Activated naive CD8-positive, alpha-beta T cell (primary cell): ENCODE results near the gene CCDC102A.
"Not testable (repeated sequence)": the region's sequence is repeated elsewhere in the genome, so short reads cannot be mapped to it uniquely, and the experiment has no call there.

ENCODE experiments used
- H3K27ac Mint-ChIP-seq: one replicate; pipeline ENCODE4 v1.8.0; 2021; ENCODE audit warnings: mixed read lengths
- H3K27me3 Mint-ChIP-seq: one replicate; pipeline ENCODE4 v1.8.0; 2021; ENCODE audit warnings: mixed read lengths
- H3K36me3 Mint-ChIP-seq: one replicate; pipeline ENCODE4 v1.8.0; 2021; ENCODE audit warnings: mixed read lengths
- H3K4me1 Mint-ChIP-seq: one replicate; pipeline ENCODE4 v1.8.0; 2021; ENCODE audit warnings: low read depth, mixed read lengths
- H3K4me3 Mint-ChIP-seq: one replicate; pipeline ENCODE4 v1.8.0; 2021; ENCODE audit warnings: mild to moderate bottlenecking, mixed read lengths
- H3K9me3 Mint-ChIP-seq: one replicate; pipeline ENCODE4 v1.8.0; 2021; ENCODE audit warnings: low read depth, mixed read lengths

Gene CCDC102A

GRCh38 chr16:57555831-57556230, 19.5 kb upstream of the CCDC102A start:
- Mint-ChIP-seq H3K4me3 (no peak overlapping the region), H3K27me3 (no peaks in the 10 kb centered on the region), H3K27ac (peak overlapping the region; percentile 28), H3K9me3 (peaks cover 7% of the 10 kb centered on the region), H3K4me1 (peaks cover 15% of the 10 kb centered on the region), H3K36me3 (peaks cover 9% of the 10 kb centered on the region)

GRCh38 chr16:57551057-57551456, 14.7 kb upstream of the CCDC102A start:
- Mint-ChIP-seq H3K27me3 (no peaks in the 10 kb centered on the region), H3K36me3 (peaks cover 3% of the 10 kb centered on the region), H3K4me3 (no peak overlapping the region), H3K4me1 (peaks cover 33% of the 10 kb centered on the region), H3K27ac (no peak overlapping the region), H3K9me3 (peaks cover 5% of the 10 kb centered on the region)

- H3K27me3 Mint-ChIP-seq, result no peaks in the 10 kb centered on the region
- H3K27ac Mint-ChIP-seq, result no peak overlapping the region
- no peaks in the 10 kb centered on the region for H3K36me3 Mint-ChIP-seq
- peaks cover 33% of the 10 kb centered on the region for H3K4me1 Mint-ChIP-seq
- H3K9me3 Mint-ChIP-seq, result no peaks in the 10 kb centered on the region
- H3K4me3 Mint-ChIP-seq, result no peak overlapping the region
Observed at GRCh38 chr16:57549730-57550129, 13.4 kb upstream of the CCDC102A start.

DNA sequence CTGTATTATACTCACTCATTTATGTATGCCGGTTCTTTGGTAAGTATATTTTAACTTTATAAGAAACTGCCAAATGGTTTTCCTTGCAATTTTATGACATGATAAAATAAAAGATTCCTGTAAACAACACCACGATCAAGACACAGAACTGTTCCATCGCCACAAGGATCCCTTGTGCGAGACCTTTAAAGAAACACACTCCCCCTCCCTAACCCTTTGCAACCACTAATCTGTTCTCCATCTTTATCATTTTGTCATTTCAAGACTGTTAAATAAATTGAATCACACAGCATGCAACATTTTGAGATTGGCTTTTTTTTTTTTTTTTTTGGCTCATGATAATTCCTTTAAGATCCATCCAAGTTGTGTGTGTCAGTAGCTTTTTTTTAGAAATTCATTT, 12.0 kb upstream of the CCDC102A start:
- no peak overlapping the region for H3K27ac Mint-ChIP-seq
- H3K9me3 Mint-ChIP-seq, result no peaks in the 10 kb centered on the region
- no peaks in the 10 kb centered on the region for H3K36me3 Mint-ChIP-seq
- H3K4me1 Mint-ChIP-seq, result peaks cover 44% of the 10 kb centered on the region
- H3K27me3 Mint-ChIP-seq, result no peaks in the 10 kb centered on the region
- H3K4me3 Mint-ChIP-seq, result no peak overlapping the region

DNA sequence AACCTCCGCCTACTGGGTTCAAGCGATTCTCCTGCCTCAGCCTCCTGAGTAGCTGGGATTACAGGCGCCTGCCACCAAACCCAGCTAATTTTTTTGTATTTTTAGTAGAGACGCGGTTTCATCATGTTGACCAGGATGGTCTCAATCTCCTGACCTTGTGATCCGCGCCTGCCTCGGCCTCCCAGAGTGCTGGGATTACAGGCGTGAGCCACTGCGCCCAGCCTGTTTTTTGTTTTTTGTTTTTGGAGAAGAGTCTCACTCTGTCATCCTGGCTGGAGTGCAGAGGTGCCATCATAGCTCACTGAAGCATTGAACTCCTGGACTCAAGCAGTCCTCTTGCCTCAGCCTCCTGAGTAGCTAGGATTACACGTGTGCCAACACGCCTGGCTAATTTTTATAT, 11.2 kb upstream of the CCDC102A start:
- H3K27me3 Mint-ChIP-seq, H3K4me3 Mint-ChIP-seq, H3K9me3 Mint-ChIP-seq, H3K27ac Mint-ChIP-seq, H3K36me3 Mint-ChIP-seq: not testable (repeated sequence)
- H3K4me1 Mint-ChIP-seq, result peaks cover 51% of the 10 kb centered on the region

- no peaks in the 10 kb centered on the region for H3K27me3 Mint-ChIP-seq
- H3K27ac Mint-ChIP-seq, result peak overlapping the region; percentile 30
- H3K4me3 Mint-ChIP-seq, result no peak overlapping the region
- no peaks in the 10 kb centered on the region for H3K36me3 Mint-ChIP-seq
- peaks cover 37% of the 10 kb centered on the region for H3K4me1 Mint-ChIP-seq
- H3K9me3 Mint-ChIP-seq, result no peaks in the 10 kb centered on the region
Observed at GRCh38 chr16:57544124-57544653, 7.8 kb upstream of the CCDC102A start.

- Mint-ChIP-seq H3K27me3 (no peaks in the 10 kb centered on the region), H3K4me3 (peak overlapping the region; percentile 54), H3K4me1 (peaks cover 48% of the 10 kb centered on the region), H3K27ac (no peak overlapping the region), H3K36me3 (no peaks in the 10 kb centered on the region), H3K9me3 (no peaks in the 10 kb centered on the region)
Observed at GRCh38 chr16:57541754-57542435, 5.5 kb upstream of the CCDC102A start.

DNA sequence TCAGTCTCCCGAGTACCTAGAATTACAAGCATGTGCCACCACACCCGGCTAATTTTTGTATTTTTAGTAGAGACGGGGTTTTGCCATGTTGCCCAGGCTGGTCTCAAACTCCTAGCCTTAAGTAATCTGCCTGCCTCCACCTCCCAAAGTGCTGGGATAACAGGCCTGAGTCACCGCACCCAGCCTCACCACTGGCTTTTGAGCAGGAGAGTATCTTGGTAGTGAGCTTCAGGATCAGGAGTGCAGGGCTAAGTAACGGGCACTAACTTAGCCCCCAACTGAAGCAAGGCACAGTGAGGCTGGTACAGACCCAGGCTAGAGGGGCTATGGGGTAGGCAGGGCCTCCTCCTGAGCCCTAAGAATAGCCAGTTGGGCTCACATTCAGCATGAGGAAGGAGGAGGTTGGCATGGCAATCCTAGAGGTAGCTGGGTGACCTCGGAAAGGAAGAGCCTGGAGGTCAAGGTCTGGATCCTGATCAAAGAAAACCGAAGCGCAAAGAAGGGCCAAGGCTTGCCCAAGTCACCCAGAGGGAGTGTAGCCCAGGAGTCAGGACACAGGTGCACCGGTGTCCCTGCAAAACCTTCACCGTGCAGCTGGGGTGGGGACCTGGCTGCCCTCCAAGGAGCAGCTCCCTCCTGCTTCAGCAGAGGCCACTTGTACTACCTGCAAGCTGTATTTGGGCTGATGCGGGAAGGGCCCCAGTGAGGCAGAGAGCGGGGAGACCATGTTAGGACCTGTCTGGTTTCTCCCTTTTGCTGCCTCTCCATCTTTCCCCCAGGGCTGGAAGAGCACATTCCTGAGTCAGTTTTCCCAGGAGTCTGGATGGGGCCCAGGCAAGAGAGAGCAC, 4.8 kb upstream of the CCDC102A start:
- peak overlapping the region; percentile 20 for H3K4me3 Mint-ChIP-seq
- no peaks in the 10 kb centered on the region for H3K27me3 Mint-ChIP-seq
- H3K4me1 Mint-ChIP-seq, result peaks cover 50% of the 10 kb centered on the region
- H3K27ac Mint-ChIP-seq, result no peak overlapping the region
- no peaks in the 10 kb centered on the region for H3K36me3 Mint-ChIP-seq
- no peaks in the 10 kb centered on the region for H3K9me3 Mint-ChIP-seq

GRCh38 chr16:57540387-57540786, 4.0 kb upstream of the CCDC102A start:
- Mint-ChIP-seq H3K4me1 (peaks cover 53% of the 10 kb centered on the region), H3K4me3 (no peak overlapping the region), H3K27me3 (no peaks in the 10 kb centered on the region), H3K27ac (no peak overlapping the region), H3K36me3 (no peaks in the 10 kb centered on the region), H3K9me3 (no peaks in the 10 kb centered on the region)

- Mint-ChIP-seq H3K9me3 (no peaks in the 10 kb centered on the region), H3K4me3 (no peak overlapping the region), H3K27me3 (no peaks in the 10 kb centered on the region), H3K4me1 (peaks cover 55% of the 10 kb centered on the region), H3K27ac (no peak overlapping the region), H3K36me3 (no peaks in the 10 kb centered on the region)
Observed at GRCh38 chr16:57539072-57539796, 2.9 kb upstream of the CCDC102A start.

GRCh38 chr16:57538235-57538721, 1.9 kb upstream of the CCDC102A start:
- peak overlapping the region; percentile 83 for H3K4me3 Mint-ChIP-seq
- no peaks in the 10 kb centered on the region for H3K9me3 Mint-ChIP-seq
- H3K27me3 Mint-ChIP-seq, result no peaks in the 10 kb centered on the region
- H3K4me1 Mint-ChIP-seq, result peaks cover 57% of the 10 kb centered on the region
- H3K27ac Mint-ChIP-seq, result peak overlapping the region; percentile 25
- no peaks in the 10 kb centered on the region for H3K36me3 Mint-ChIP-seq

GRCh38 chr16:57537581-57538234, 1.3 kb upstream of the CCDC102A start:
- Mint-ChIP-seq H3K4me3 (peak overlapping the region; percentile 83), H3K27ac (peak overlapping the region; percentile 90), H3K27me3 (no peaks in the 10 kb centered on the region)

GRCh38 chr16:57537194-57537505, 779 bp upstream of the CCDC102A start:
- H3K36me3 Mint-ChIP-seq, result no peaks in the 10 kb centered on the region
- no peaks in the 10 kb centered on the region for H3K27me3 Mint-ChIP-seq
- H3K4me3 Mint-ChIP-seq, result peak overlapping the region; percentile 83
- H3K4me1 Mint-ChIP-seq, result peaks cover 55% of the 10 kb centered on the region
- H3K27ac Mint-ChIP-seq, result peak overlapping the region; percentile 90
- no peaks in the 10 kb centered on the region for H3K9me3 Mint-ChIP-seq

More at GRCh38 chr16:57537581-57538234, 1.3 kb upstream of the CCDC102A start:
- H3K36me3 Mint-ChIP-seq, result no peaks in the 10 kb centered on the region
- H3K4me1 Mint-ChIP-seq, result peaks cover 57% of the 10 kb centered on the region
- H3K9me3 Mint-ChIP-seq, result no peaks in the 10 kb centered on the region

GRCh38 chr16:57535680-57536305, 578 bp downstream of the CCDC102A start:
- Mint-ChIP-seq H3K9me3 (no peaks in the 10 kb centered on the region), H3K4me1 (peaks cover 64% of the 10 kb centered on the region), H3K4me3 (peak overlapping the region; percentile 82), H3K27ac (peak overlapping the region; percentile 86), H3K36me3 (no peaks in the 10 kb centered on the region), H3K27me3 (no peaks in the 10 kb centered on the region)
